OCI-LY7 (cell line): ENCODE data around the gene MTSS2. TPM values are rescaled to one million over a fixed set of nuclear protein-coding genes. Genes with fewer than 3 reads are reported as not detected.

Source experiments
- BruUV-seq: library from RNA; stranded (reverse); fragments of 400-500 nt; replicated peaks from 2 replicates; lab custom pipeline; 2021; lab: Mats Ljungman, UMichigan
- CTCF ChIA-PET: fragments of 300-600 bp; sonication (Branson Sonifier 250); formaldehyde crosslinking; loops from one replicate; lab custom pipeline; 2022; ENCODE audit warnings: antibody characterized with exemption; ENCODE audit not compliant: unreplicated experiment; lab: Charles Lee
- POLR2A ChIA-PET: fragments of 300-600 bp; sonication (Branson Sonifier 250); formaldehyde crosslinking; loops from one replicate; lab custom pipeline; 2022; ENCODE audit warnings: antibody characterized with exemption; lab: Charles Lee
- DNase-seq: peaks from one replicate; pipeline ENCODE4 v3.0.0-alpha.2; 2015; ENCODE audit warnings: low spot score
- H2AFZ ChIP-seq: fragments of 200-600 bp; sonication (generic), shearing (Covaris generic); 2 replicates; pipeline ENCODE4 v1.6.1; 2014; ENCODE audit warnings: mild to moderate bottlenecking, antibody characterized with exemption, low read length, moderate library complexity
- H3K27ac ChIP-seq: fragments of 200-600 bp; sonication (generic); 2 replicates; pipeline ENCODE4 v1.5.1; 2014; ENCODE audit warnings: mixed run types, low read depth, mild to moderate bottlenecking, moderate library complexity, low read length, inconsistent platforms; ENCODE audit not compliant: poor library complexity, severe bottlenecking
- H3K36me3 ChIP-seq: fragments of 200-600 bp; sonication (generic); 2 replicates; pipeline ENCODE4 v1.6.1; 2014; ENCODE audit warnings: mild to moderate bottlenecking, antibody characterized with exemption, low read length, moderate library complexity, mixed read lengths; ENCODE audit not compliant: insufficient read depth
- H3K4me1 ChIP-seq: fragments of 200-600 bp; sonication (generic); 2 replicates; pipeline ENCODE4 v1.5.1; 2014; ENCODE audit warnings: mild to moderate bottlenecking, low read length; ENCODE audit not compliant: insufficient read depth, poor library complexity, severe bottlenecking
- H3K4me2 ChIP-seq: fragments of 200-600 bp; sonication (generic); 2 replicates; pipeline ENCODE4 v1.6.1; 2014; ENCODE audit warnings: mild to moderate bottlenecking, low read length
- H3K4me3 ChIP-seq: fragments of 200-600 bp; sonication (generic); 2 replicates; pipeline ENCODE4 v1.5.1; 2014; ENCODE audit warnings: mild to moderate bottlenecking, low read depth, low read length; ENCODE audit not compliant: poor library complexity, severe bottlenecking
- H3K79me2 ChIP-seq: fragments of 200-600 bp; sonication (generic); 2 replicates; pipeline ENCODE4 v1.6.1; 2016; ENCODE audit warnings: low read depth, mild to moderate bottlenecking, low read length, moderate library complexity, mixed read lengths; ENCODE audit not compliant: insufficient read depth
- H3K9me2 ChIP-seq: fragments of 200-600 bp; sonication (generic); 2 replicates; pipeline ENCODE4 v1.6.1; 2016; ENCODE audit warnings: mild to moderate bottlenecking, low read length, mixed read lengths; ENCODE audit not compliant: insufficient read depth
- H3K9me3 ChIP-seq: fragments of 200-600 bp; sonication (generic); 2 replicates; pipeline ENCODE4 v1.6.1; 2014; ENCODE audit warnings: mild to moderate bottlenecking, mixed run types, low read length, mixed read lengths
- H4K20me1 ChIP-seq: fragments of 200-600 bp; sonication (generic); 2 replicates; pipeline ENCODE4 v1.6.1; 2014; ENCODE audit warnings: mild to moderate bottlenecking, antibody characterized with exemption, low read length, moderate library complexity, mixed read lengths; ENCODE audit not compliant: insufficient read depth
- EZH2phosphoT487 ChIP-seq: fragments of 200-600 bp; sonication (generic); IDR thresholded peaks from 2 replicates; pipeline ENCODE4 v1.6.1; 2018; ENCODE audit warnings: low read depth, borderline replicate concordance, mild to moderate bottlenecking, mixed run types, antibody characterized with exemption, low read length, moderate library complexity, mixed read lengths
- intact Hi-C: fragments of 100-400 bp; cut with micrococcal nuclease; formaldehyde crosslinking; loops from one replicate; pipeline ENCODE4 v1.10.0; 2022; ENCODE audit not compliant: unreplicated experiment
- total RNA-seq, 2 experiments: library from RNA; depleted of rRNA in 1 of 2; stranded (reverse); fragments of >200 nt in 1 of 2; shearing (Covaris generic) in 1 of 2; gene quantifications; 2 replicates each; pipeline ENCODE4 v1.2.3, GENCODE V29; 2014 to 2022
- TF ChIP-seq, protein P1 (sequence below): fragments of 200-600 bp; sonication (generic); conservative IDR thresholded peaks from 2 replicates; pipeline ENCODE4 v1.5.1; 2014; ENCODE audit warnings: mild to moderate bottlenecking, antibody characterized with exemption, low read length, moderate library complexity, mixed read lengths

MTSS2 gene
- total RNA-seq, 2 experiments from 2014 or later, result 0.17 to 0.19 TPM

GRCh38 chr16:70700101-70701020 is 14.5 kb upstream of the MTSS2 start:
- BruUV-seq, result no TSS peak
- Histone ChIP-seq H4K20me1 (no peaks in the 10 kb centered on the region), H3K9me3 (no peaks in the 10 kb centered on the region), H3K4me1 (peaks cover 5% of the 10 kb centered on the region), H3K27ac (no peak overlapping the region), H3K36me3 (peaks cover 8% of the 10 kb centered on the region; the same call in 1 of the 2 replicates), H2AFZ (no peak overlapping the region), H3K4me3 (no peak overlapping the region), H3K9me2 (no peaks in the 10 kb centered on the region), H3K79me2 (no peaks in the 10 kb centered on the region), H3K4me2 (no peak overlapping the region)
- DNase-seq, result no peak
- ChIA-PET CTCF (no interaction called here), POLR2A (no interaction called here)
- TF ChIP-seq, protein P1, sequence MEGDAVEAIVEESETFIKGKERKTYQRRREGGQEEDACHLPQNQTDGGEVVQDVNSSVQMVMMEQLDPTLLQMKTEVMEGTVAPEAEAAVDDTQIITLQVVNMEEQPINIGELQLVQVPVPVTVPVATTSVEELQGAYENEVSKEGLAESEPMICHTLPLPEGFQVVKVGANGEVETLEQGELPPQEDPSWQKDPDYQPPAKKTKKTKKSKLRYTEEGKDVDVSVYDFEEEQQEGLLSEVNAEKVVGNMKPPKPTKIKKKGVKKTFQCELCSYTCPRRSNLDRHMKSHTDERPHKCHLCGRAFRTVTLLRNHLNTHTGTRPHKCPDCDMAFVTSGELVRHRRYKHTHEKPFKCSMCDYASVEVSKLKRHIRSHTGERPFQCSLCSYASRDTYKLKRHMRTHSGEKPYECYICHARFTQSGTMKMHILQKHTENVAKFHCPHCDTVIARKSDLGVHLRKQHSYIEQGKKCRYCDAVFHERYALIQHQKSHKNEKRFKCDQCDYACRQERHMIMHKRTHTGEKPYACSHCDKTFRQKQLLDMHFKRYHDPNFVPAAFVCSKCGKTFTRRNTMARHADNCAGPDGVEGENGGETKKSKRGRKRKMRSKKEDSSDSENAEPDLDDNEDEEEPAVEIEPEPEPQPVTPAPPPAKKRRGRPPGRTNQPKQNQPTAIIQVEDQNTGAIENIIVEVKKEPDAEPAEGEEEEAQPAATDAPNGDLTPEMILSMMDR, result no peak
- TF ChIP-seq EZH2phosphoT487, result no peak
- intact Hi-C loops, result no loop called here

GRCh38 chr16:70699696-70700095 is 13.8 kb upstream of the MTSS2 start:
- ChIA-PET CTCF (no interaction called here), POLR2A (no interaction called here)
- Histone ChIP-seq H3K9me2 (no peaks in the 10 kb centered on the region), H3K27ac (no peak overlapping the region), H3K4me1 (peaks cover 6% of the 10 kb centered on the region), H4K20me1 (no peaks in the 10 kb centered on the region), H3K9me3 (no peaks in the 10 kb centered on the region), H2AFZ (no peak overlapping the region), H3K79me2 (no peaks in the 10 kb centered on the region), H3K36me3 (peaks cover 8% of the 10 kb centered on the region; the same call in 1 of the 2 replicates), H3K4me3 (no peak overlapping the region), H3K4me2 (no peak overlapping the region)
- no peak for DNase-seq
- no peak for TF ChIP-seq EZH2phosphoT487
- TF ChIP-seq, protein P1, result no peak
- no TSS peak for BruUV-seq
- intact Hi-C loops, result no loop called here

- Histone ChIP-seq H3K27ac (no peak overlapping the region), H3K4me1 (peaks cover 6% of the 10 kb centered on the region), H4K20me1 (no peaks in the 10 kb centered on the region), H3K4me3 (no peak overlapping the region), H3K79me2 (no peaks in the 10 kb centered on the region), H3K4me2 (no peak overlapping the region), H3K36me3 (peaks cover 8% of the 10 kb centered on the region; the same call in 1 of the 2 replicates), H3K9me3 (no peaks in the 10 kb centered on the region), H2AFZ (no peak overlapping the region), H3K9me2 (no peaks in the 10 kb centered on the region)
- CTCF ChIA-PET, result no interaction called here
- no TSS peak for BruUV-seq
- DNase-seq, result no peak
- POLR2A ChIA-PET, result no interaction called here
- intact Hi-C loops, result no loop called here
- no peak for TF ChIP-seq EZH2phosphoT487
- TF ChIP-seq, protein P1, result no peak
Measured at GRCh38 chr16:70698901-70699300, 13.0 kb upstream of the MTSS2 start.
